ENCODE measurements around the gene CHST14.

Gene CHST14

GRCh38 chr15:40441565-40442531, 28.9 kb upstream of the CHST14 start:
- no peak for DNase-seq (ENCODE audit: low read depth)
- H3K4me3 ChIP-seq (ENCODE audit: low read length), result peak overlapping the region; percentile 68
- TF ChIP-seq CTCF (conservative IDR thresholded peaks at IDR 0.05; ENCODE audit: low read length), result no peak

GRCh38 chr15:40443255-40443654, 27.5 kb upstream of the CHST14 start:
- no peak for DNase-seq (ENCODE audit: low read depth)
- TF ChIP-seq CTCF (conservative IDR thresholded peaks at IDR 0.05; ENCODE audit: low read length), result no peak
- H3K4me3 ChIP-seq (ENCODE audit: low read length), result no peak overlapping the region; the same call in 1 of the 2 replicates

- no peak for DNase-seq (ENCODE audit: low read depth)
- no peak for TF ChIP-seq CTCF (conservative IDR thresholded peaks at IDR 0.05; ENCODE audit: low read length)
- H3K4me3 ChIP-seq (ENCODE audit: low read length), result no peak overlapping the region
Observed at GRCh38 chr15:40443846-40444245, 26.9 kb upstream of the CHST14 start.

GRCh38 chr15:40444736-40445135, 26.0 kb upstream of the CHST14 start:
- no peak for DNase-seq (ENCODE audit: low read depth)
- no peak for TF ChIP-seq CTCF (conservative IDR thresholded peaks at IDR 0.05; ENCODE audit: low read length)
- H3K4me3 ChIP-seq (ENCODE audit: low read length), result no peak overlapping the region

GRCh38 chr15:40445421-40445922, 25.3 kb upstream of the CHST14 start:
- peak; percentile 53 for DNase-seq (ENCODE audit: low read depth)
- no peak overlapping the region; the same call in 1 of the 2 replicates for H3K4me3 ChIP-seq (ENCODE audit: low read length)
- TF ChIP-seq CTCF (conservative IDR thresholded peaks at IDR 0.05; ENCODE audit: low read length), result no peak

GRCh38 chr15:40446144-40446543, 24.6 kb upstream of the CHST14 start:
- no peak for TF ChIP-seq CTCF (conservative IDR thresholded peaks at IDR 0.05; ENCODE audit: low read length)
- DNase-seq (ENCODE audit: low read depth), result no peak
- H3K4me3 ChIP-seq (ENCODE audit: low read length), result no peak overlapping the region

- TF ChIP-seq CTCF (conservative IDR thresholded peaks at IDR 0.05; ENCODE audit: low read length), result no peak
- no peak for DNase-seq (ENCODE audit: low read depth)
Observed at GRCh38 chr15:40448354-40448753, 22.4 kb upstream of the CHST14 start.

More at GRCh38 chr15:40448354-40448753, 22.4 kb upstream of the CHST14 start:
- H3K4me3 ChIP-seq (ENCODE audit: low read length), result no peak overlapping the region

All from AG10803 (cell line).